B cell (primary cell): ENCODE measurements around the gene CYP4A11. TPM values are rescaled to one million over a fixed set of nuclear protein-coding genes. Genes with fewer than 3 reads are reported as not detected.
"Not testable (repeated sequence)": the region's sequence is repeated elsewhere in the genome, so short reads cannot be mapped to it uniquely, and the experiment has no call there.

Experiments used
- ATAC-seq: fragments of 200-7000 bp; cut with Tn5 transposase; one replicate; pipeline ENCODE4 v1.10.0; 2021; ENCODE audit warnings: low read depth, mild to moderate bottlenecking, moderate number of reproducible peaks, moderate library complexity
- CTCF ChIA-PET: fragments of 350-600 bp; sonication (Branson Sonifier 250); formaldehyde crosslinking; loops from one replicate; lab custom pipeline; 2021; ENCODE audit warnings: antibody characterized with exemption, inconsistent platforms; lab: Charles Lee
- POLR2A ChIA-PET: fragments of 350-600 bp; sonication (Branson Sonifier 250); formaldehyde crosslinking; loops from one replicate; lab custom pipeline; 2021; ENCODE audit warnings: antibody characterized with exemption; lab: Charles Lee
- DNase-seq: peaks from one replicate; pipeline ENCODE4 v3.0.0; 2013
- H2AFZ ChIP-seq: 2 replicates; pipeline ENCODE4 v1.6.1; 2012; ENCODE audit warnings: mild to moderate bottlenecking, low read depth, low read length; ENCODE audit not compliant: insufficient read depth, poor library complexity, severe bottlenecking
- H3K27ac ChIP-seq, 2 donors: 1 replicate in 1 of 2; 2 replicates in 1 of 2; pipeline ENCODE4 v1.5.1; 2012 to 2013; ENCODE audit warnings: low read length in 2 of 2, mild to moderate bottlenecking in 2 of 2, moderate library complexity in 1 of 2
- H3K27me3 ChIP-seq, 4 experiments: fragments of 200-600 bp in 1 of 4; sonication (generic) in 1 of 4; replicated peaks in 1 of 4; 1 replicate in 2 of 4; 2 replicates in 2 of 4; pipeline versions ENCODE4 v1.6.1 to v1.7.0; 2013 to 2016; ENCODE audit warnings: low read length in 3 of 4, mild to moderate bottlenecking in 2 of 4, mixed read lengths in 1 of 4, moderate library complexity in 1 of 4; ENCODE audit not compliant: insufficient read depth in 4 of 4, control insufficient read depth in 3 of 4; ENCODE audit errors: control extremely low read depth in 1 of 4
- H3K36me3 ChIP-seq, 2 experiments: replicated peaks in 1 of 2; 1 replicate in 1 of 2; 2 replicates in 1 of 2; pipeline versions ENCODE4 v1.6.1 to v1.7.1; 2013; ENCODE audit warnings: low read length in 1 of 2; ENCODE audit not compliant: insufficient read depth in 2 of 2, control insufficient read depth in 1 of 2; ENCODE audit errors: control extremely low read depth in 1 of 2, extremely low read depth in 1 of 2
- H3K4me1 ChIP-seq, 2 donors: fragments of 200-600 bp in 1 of 2; sonication (generic) in 1 of 2; 1 replicate in 1 of 2; 2 replicates in 1 of 2; pipeline versions ENCODE4 v1.5.1 to v1.6.1; 2013 to 2017; ENCODE audit warnings: low read length in 2 of 2; ENCODE audit not compliant: control insufficient read depth in 2 of 2, insufficient read depth in 2 of 2
- H3K4me2 ChIP-seq: replicated peaks from 2 replicates; pipeline ENCODE3; 2012; ENCODE audit warnings: mild to moderate bottlenecking, low read depth, low read length; ENCODE audit not compliant: poor library complexity, severe bottlenecking
- H3K4me3 ChIP-seq, 5 experiments: fragments of 200-600 bp in 1 of 5; sonication (generic) in 1 of 5; 1 replicate in 3 of 5; 2 replicates in 2 of 5; pipeline versions ENCODE4 v1.5.1 to v1.7.0; 2011 to 2016; ENCODE audit warnings: low read length in 4 of 5, mild to moderate bottlenecking in 4 of 5, low read depth in 2 of 5, control low read depth in 1 of 5, moderate library complexity in 1 of 5; ENCODE audit not compliant: insufficient read depth in 1 of 5; ENCODE audit errors: control extremely low read depth in 1 of 5, extremely low read depth in 1 of 5
- H3K79me2 ChIP-seq: fragments of 200-600 bp; sonication (generic); one replicate; pipeline ENCODE4 v1.6.0; 2016; ENCODE audit warnings: low read length; ENCODE audit not compliant: control insufficient read depth, insufficient read depth
- H3K9ac ChIP-seq: fragments of 200-600 bp; sonication (generic); 2 replicates; pipeline ENCODE4 v1.6.1; 2017; ENCODE audit warnings: mild to moderate bottlenecking, low read length, moderate library complexity
- H3K9me3 ChIP-seq, 3 donors: one replicate each; pipeline versions ENCODE4 v1.6.1 to v1.7.1; 2013; ENCODE audit warnings: low read length in 2 of 3; ENCODE audit not compliant: control insufficient read depth in 2 of 3, insufficient read depth in 1 of 3; ENCODE audit errors: control extremely low read depth in 1 of 3
- H4K20me1 ChIP-seq: 2 replicates; pipeline ENCODE4 v1.6.0; 2012; ENCODE audit warnings: mild to moderate bottlenecking, low read length; ENCODE audit not compliant: insufficient read depth, control insufficient read depth, poor library complexity, severe bottlenecking
- H3K27ac Mint-ChIP-seq: one replicate; pipeline ENCODE4 v1.8.0; 2021; ENCODE audit warnings: mixed read lengths
- H3K27me3 Mint-ChIP-seq: one replicate; pipeline ENCODE4 v1.8.0; 2021; ENCODE audit warnings: mixed read lengths
- H3K4me1 Mint-ChIP-seq: one replicate; pipeline ENCODE4 v1.8.0; 2021; ENCODE audit warnings: mixed read lengths
- H3K4me3 Mint-ChIP-seq: one replicate; pipeline ENCODE4 v1.8.0; 2021; ENCODE audit warnings: mixed read lengths
- H3K9me3 Mint-ChIP-seq: one replicate; pipeline ENCODE4 v1.8.0; 2022; ENCODE audit warnings: mixed read lengths; ENCODE audit not compliant: insufficient read depth
- EZH2 ChIP-seq: IDR thresholded peaks from 2 replicates; pipeline ENCODE4 v1.6.1; 2012; ENCODE audit warnings: borderline replicate concordance, low read depth, mild to moderate bottlenecking, moderate library complexity, low read length; ENCODE audit not compliant: insufficient read depth, poor library complexity, severe bottlenecking
- WGBS: methylation state at CpG from one replicate; pipeline ENCODE4 v1.1.5; 2013; ENCODE audit warnings: missing lambda C conversion rate; ENCODE audit not compliant: insufficient coverage; 5-methylcytosine and 5-hydroxymethylcytosine counted together
- intact Hi-C: fragments of 100-400 bp; cut with micrococcal nuclease; formaldehyde crosslinking; loops from one replicate; pipeline ENCODE4 v1.10.0; 2022
- polyA plus RNA-seq: library from polyadenylated mRNA; depleted of rRNA; stranded (reverse); fragments of >200 nt; gene quantifications from 2 replicates; pipeline ENCODE4 v1.2.3, GENCODE V29; 2012
- total RNA-seq, 2 donors: library from RNA; stranded (reverse); fragments of 120-200 nt in 1 of 2; gene quantifications; 1 replicate in 1 of 2; 2 replicates in 1 of 2; pipeline versions ENCODE4 v1.2.3 to v1.2.4, GENCODE V29; 2013 to 2022
- TF ChIP-seq, protein P1 (sequence below): fragments of 200-600 bp; IDR thresholded peaks from one replicate; pipeline ENCODE4 v1.8.0; 2022; ENCODE audit warnings: antibody characterized with exemption, mild to moderate bottlenecking

The CYP4A11 gene
- total and polyA plus RNA-seq, 2 donors (not counting 1 experiment from before 2014, with no cell fraction given) = not detected

DNA sequence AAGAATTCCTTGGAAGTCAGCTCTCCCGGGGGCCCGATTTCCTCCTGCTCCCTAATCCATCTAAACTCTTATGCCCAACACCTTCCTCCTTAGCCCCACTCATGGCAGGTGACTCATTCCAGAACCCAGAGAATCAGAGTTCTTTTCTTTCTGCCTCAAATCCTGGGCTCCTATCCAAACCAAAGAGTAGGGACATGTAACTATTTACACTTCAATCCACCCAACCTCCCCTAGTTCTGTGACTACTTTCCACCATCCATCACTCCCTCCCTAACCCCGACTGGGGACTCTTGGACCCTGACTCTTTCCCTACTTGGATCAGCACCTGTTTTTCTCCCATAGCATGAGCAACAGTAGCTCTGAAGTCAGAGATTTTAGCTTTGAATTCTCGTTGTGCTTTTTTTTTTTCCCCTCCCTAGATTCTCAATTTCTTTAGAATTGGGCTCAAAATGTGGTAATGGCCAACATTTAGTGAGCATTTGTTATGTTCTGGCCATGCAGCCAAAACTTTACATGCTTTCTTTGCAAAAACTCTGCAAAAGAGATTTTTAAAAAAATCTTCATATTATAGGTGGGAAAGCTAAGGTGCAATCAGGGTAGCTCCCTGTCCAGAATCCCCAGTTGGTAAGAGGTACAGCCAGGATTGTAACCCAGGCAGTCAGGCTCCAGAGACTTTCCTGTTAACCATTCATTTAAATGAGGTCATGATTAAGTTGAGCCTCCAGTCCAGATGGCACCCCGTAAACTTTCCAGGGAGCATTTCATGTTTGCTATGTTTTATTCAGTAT, 7.5 kb upstream of the CYP4A11 start:
- peaks cover 30% of the 10 kb centered on the region for H3K27me3 Mint-ChIP-seq
- Histone ChIP-seq H3K27me3 (no peaks in the 10 kb centered on the region), H3K4me1 (no peaks in the 10 kb centered on the region), H3K4me3 (no peak overlapping the region), H2AFZ (no peak overlapping the region), H3K27ac (no peak overlapping the region), H3K36me3 (no peaks in the 10 kb centered on the region), H3K9me3 (no peaks in the 10 kb centered on the region), H4K20me1 (no peaks in the 10 kb centered on the region), H3K4me2 (no peak overlapping the region), H3K79me2 (no peaks in the 10 kb centered on the region), H3K9ac (no peak overlapping the region)
- no peaks in the 10 kb centered on the region for H3K4me1 Mint-ChIP-seq
- DNase-seq (no peak), ATAC-seq (no peak)
- ChIA-PET CTCF (no interaction called here), POLR2A (no interaction called here)
- 92% methylated on average over 2 of the region's 5 CpGs for WGBS
- intact Hi-C loops = no loop called here
- H3K4me3 Mint-ChIP-seq = no peak overlapping the region
- H3K27ac Mint-ChIP-seq = no peak overlapping the region
- H3K9me3 Mint-ChIP-seq = no peaks in the 10 kb centered on the region
- TF ChIP-seq, protein P1, sequence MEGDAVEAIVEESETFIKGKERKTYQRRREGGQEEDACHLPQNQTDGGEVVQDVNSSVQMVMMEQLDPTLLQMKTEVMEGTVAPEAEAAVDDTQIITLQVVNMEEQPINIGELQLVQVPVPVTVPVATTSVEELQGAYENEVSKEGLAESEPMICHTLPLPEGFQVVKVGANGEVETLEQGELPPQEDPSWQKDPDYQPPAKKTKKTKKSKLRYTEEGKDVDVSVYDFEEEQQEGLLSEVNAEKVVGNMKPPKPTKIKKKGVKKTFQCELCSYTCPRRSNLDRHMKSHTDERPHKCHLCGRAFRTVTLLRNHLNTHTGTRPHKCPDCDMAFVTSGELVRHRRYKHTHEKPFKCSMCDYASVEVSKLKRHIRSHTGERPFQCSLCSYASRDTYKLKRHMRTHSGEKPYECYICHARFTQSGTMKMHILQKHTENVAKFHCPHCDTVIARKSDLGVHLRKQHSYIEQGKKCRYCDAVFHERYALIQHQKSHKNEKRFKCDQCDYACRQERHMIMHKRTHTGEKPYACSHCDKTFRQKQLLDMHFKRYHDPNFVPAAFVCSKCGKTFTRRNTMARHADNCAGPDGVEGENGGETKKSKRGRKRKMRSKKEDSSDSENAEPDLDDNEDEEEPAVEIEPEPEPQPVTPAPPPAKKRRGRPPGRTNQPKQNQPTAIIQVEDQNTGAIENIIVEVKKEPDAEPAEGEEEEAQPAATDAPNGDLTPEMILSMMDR = no peak
- no peak for TF ChIP-seq EZH2

DNA sequence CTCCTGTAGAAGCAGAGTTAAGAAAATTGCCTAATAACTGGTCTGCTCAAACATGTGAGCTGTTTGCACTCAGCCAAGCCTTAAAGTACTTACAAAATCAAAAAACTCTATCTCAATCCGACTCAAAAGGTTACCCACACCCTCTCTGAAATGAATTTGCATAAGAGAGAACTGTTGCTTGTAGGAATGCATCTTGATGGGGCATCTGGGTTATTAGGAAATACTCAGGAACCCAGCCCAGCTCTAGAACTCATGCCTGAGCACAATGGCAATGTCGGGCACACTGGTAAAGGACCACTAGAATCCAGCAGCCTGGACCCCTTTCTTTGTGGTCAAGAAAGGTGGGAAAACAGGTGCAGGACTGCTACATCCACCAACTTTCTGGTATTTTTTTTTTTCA, 6.4 kb upstream of the CYP4A11 start:
- H3K27ac Mint-ChIP-seq, H3K4me1 Mint-ChIP-seq, CTCF ChIA-PET, H3K4me3 ChIP-seq, H3K27me3 ChIP-seq, H3K27ac ChIP-seq, H4K20me1 ChIP-seq, H3K4me2 ChIP-seq, H3K36me3 ChIP-seq, H3K4me1 ChIP-seq, H3K9me3 ChIP-seq, DNase-seq, H3K9me3 Mint-ChIP-seq, H3K79me2 ChIP-seq, POLR2A ChIA-PET, intact Hi-C loops, H3K4me3 Mint-ChIP-seq, H2AFZ ChIP-seq, H3K9ac ChIP-seq, ATAC-seq: not testable (repeated sequence)
- peaks cover 24% of the 10 kb centered on the region for H3K27me3 Mint-ChIP-seq
- no CpG with 5 or more reads among the region's 2 CpGs for WGBS
